NCI-H1092 (cell line): ENCODE data around the gene WLS.
A peak's percentile ranks its signal among the peaks of the same experiment; 100 is the strongest.
"Not testable (repeated sequence)": the region's sequence is repeated elsewhere in the genome, so short reads cannot be mapped to it uniquely, and the experiment has no call there.

ENCODE experiments used
- DNase-seq: peaks from one replicate; lab custom pipeline; 2025; lab: John Stamatoyannopoulos, UW

Gene WLS

DNA sequence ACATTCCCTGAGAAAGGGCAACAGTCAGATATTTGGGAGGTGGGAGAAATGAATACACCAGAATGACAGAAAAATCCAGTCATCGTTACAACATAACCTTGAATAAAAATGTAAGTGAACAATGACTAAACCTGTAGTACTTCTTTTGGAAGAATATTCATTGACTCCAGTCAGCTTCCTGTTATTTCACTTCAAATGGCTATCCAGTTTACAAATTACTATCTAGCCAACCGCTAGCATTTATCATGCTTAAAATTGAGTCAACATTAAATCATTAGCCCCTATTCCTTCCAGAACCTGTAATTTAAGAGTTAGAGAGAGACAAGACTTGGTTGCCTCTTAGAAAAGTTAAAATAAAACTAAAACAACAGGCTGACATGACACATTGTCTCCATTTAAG is 33.6 kb downstream of the WLS start:
- DNase-seq = no peak

DNA sequence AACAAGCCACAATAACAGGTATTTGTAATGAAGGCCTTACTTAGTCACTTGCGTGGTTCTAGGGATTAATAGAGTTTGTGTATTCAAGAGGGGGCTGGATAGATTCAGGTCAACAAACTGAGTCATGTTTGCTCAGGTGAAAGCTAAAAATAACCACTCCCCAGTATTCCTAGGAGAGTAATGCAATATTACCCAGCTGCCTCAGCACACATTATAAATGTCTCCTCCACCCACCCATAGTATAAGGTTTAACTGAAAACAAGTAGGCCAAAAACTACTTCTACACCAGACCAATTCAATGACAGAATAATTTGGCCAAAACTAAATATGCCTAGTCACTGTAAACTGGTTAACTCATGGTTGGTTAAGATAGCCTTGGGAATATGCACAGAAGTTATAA is 34.4 kb downstream of the WLS start:
- DNase-seq = peak; percentile 57

DNA sequence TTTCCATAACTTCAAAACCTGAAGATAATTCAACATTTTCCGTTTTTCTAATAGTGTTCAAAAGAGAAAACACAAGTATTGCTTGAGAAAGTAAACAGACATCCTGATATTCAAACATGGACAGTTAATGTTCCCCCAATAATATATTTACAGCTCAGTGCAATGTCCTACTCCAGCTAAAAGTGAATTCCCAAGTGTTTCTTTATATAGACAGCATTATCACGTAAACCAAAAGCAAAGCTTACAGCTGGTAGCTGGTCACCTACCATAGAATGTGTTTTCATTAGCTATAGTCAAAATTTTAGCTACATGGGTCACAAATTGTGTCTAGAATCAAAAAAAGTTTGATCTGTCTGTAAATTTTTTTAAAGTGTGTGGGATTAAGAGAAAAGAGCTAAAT is 34.9 kb downstream of the WLS start:
- DNase-seq = no peak

DNA sequence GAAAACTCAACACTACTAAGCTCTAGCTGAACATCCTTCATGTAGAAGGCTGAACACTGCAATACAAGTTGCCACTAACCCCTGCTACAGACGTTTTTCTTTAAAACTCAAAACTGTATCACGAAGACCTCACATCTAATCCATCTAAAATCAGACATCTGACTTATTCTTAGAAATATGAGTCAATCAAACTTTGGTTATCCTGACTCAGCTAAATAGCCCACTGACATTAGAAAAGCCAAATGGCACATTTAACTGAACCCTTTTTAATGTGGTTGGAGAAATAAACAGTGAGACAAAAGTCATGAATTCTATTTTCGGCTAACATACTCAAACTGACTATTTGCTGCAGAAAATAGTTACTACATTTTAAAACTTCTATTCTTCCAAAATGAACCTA is 35.6 kb downstream of the WLS start:
- no peak for DNase-seq

DNA sequence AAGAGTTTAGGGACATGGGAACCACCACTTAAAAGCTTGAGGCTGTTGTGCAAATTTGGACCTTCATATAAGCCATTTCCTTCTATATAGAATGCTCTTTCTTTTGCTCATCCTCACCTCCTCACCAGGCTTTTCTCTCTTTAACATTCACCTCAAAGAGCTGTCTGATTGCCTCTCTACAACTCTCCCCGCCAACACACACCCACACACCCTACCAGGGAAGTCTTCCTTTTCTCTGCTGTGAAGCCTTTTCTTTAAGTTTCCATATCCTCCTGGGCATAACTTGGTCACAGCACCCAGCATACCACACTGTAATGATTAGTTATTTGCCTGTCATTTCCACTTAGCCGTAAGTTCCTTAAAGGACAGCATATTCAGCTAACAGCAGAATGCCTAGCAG is 40.6 kb downstream of the WLS start:
- DNase-seq = no peak

DNA sequence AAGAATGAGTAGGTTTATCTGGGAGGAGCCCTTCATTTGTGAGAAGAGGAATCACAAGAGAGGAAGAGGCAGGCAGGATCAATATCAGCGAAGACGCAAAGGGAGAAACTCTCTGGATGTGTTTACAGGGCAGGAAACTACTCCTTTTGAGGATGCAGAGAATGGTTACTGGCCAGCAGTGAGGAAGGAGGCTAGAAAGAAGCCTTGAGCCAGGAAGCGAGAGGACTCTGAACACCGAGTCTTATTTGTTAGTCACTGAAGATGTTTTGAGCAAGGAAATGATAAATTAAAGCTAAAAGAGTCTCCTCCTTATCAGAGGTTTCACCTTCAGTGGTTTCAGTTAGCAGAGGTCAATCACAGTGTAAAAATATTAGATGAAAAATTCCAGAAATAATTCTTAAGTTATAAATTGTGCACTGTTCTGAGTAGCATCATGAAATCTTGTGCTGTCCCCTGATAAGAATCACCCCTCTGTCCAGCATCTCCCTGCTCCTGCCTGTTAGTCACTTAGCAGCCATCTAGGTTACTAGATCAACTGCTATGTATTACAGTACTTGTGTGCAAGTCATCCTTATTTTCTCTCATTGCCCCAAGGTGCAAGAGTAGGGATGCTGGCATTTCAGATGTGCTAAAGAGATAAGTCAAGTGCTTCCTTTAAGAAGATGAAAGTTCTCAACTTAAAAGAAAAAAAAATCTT is 43.5 kb downstream of the WLS start:
- no peak for DNase-seq

DNA sequence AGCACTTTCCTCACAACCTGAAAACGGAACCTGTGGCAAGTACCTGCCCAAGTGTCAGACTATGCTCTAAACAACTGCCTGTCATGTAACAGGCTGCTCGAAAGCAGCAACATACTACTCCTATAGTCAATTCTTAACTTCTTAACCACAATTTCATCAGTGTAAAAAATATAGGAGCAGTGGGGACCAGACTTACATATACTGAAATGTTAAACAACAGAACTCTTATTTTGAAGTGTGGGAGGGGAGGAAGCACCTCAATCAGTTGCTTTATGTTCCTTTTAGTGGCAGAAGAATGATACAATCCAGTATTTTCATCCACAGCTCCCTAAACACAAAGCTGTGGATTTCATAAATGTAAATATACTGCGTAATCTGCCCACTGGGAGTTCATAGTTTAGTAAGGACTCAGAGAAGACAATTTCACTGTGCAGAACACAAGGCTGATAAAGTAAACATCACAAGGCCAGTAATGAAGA is 44.2 kb downstream of the WLS start:
- DNase-seq = no peak

DNA sequence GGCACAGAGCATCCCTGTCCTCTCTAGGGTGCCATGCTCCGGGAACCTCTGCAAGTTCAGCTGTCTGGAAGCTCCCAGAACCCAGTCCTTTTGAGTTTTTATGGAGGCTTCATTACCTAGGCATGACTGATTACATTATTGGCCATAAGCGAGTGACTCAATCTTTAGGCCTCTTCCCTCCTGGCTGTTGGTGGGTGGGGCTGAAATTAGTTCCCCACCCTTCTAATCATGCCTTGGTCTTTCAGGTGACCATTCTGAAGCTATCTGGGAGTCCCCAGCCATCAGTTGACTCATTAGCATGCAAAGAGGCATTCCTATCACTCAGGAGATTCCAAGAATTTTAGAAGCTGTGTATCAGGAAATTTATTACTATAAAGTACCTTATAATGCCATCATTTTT is 46.6 kb downstream of the WLS start:
- DNase-seq = no peak

DNA sequence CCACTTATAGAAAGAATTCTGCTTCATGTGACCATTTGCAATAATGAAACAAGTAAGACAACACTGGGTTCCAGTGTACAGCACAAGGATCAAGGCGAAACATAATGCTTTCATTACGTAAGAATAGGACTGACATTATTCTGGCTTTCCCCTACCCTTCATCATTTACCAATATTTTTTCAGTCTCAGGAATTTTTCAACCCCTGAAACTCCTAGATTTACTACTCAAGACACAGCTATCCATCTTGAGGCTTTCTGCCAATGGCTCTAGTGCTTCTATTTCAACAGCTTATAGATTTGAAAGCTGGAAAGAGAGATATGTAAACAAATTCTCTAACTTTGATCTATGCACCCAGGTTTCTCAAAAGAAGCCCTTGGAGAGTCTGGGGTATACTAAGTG is 48.4 kb downstream of the WLS start:
- DNase-seq = no peak

DNA sequence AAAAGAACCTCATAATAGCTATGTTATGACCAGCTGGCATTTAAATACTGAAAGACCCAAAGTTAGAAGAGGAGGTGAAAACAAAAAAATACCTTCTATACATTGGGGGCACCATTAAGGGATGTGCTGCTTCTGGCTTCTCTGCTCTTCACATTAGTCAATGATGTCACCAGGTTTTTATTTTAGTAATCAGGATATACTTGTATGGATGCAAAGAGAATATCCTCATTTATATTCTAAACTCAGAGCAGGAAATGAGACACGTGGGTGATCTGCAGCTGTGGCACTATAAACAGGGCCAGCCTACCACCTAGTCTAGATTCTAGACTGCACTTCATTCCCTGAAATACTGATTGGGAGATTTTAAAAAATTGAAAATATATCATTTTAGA is 51.2 kb downstream of the WLS start:
- DNase-seq = no peak

DNA sequence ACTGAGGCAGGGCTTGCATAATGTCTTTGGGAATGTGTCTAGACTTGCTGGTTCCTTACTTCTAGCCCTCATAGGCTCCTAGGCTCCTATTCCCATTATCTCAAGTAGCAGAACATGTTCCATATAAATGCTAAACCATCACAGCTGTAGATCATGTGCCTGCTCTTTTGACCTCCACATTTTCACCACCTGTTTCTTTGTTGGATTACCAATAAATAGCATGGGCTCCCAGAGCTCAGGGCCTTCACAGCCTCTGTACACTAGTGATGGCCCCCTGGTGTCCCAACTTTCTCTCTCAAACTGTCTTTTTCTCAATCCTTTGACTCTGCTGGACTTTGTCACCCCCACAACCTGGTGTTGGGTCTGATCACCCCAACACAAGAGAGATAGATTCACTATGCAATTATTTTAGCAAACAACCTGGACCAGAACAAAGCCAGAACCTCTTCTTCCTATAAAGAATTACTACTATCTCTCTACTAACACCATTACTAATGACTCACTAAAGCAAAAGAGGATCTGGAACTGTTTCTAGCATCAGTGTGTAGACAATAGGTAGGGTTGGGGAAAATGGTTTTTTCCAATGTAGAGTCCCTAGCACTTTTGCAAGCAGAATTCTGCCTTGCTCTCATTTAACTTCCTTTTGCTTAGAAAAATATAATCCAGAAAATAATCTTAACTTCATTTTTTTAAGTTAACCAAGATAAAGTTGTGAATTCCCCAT is 51.7 kb downstream of the WLS start:
- DNase-seq = no peak

DNA sequence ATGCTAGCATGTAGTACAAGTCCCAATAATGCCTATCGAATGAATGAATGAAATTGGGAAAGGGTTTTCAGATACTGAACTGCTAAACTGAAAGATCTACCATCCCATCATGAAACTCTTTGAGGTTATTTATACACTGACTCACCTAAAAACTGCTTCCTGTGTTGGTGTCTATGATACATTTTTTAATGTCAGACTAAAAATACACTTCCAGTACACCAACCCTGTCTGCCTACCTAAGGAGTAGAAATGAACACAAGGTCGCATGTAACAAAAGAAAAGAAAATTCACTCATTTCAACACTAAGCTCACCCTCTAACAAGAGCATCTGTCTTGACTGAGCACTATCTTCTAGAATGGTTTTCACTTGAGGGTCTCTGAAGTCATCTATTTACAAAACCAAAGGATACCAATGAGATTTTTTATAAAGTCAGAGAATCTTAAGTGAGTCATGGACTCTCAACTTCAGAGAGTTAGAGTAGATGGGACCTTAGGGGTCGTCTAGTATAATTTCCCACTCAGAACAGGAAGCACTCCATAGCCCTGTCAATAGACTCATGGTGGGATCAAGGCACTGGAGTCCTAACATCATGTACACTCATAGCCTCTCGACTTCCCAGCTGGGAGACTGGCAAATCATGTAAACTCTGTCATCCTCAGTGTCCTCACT is 53.4 kb downstream of the WLS start:
- DNase-seq = no peak

DNA sequence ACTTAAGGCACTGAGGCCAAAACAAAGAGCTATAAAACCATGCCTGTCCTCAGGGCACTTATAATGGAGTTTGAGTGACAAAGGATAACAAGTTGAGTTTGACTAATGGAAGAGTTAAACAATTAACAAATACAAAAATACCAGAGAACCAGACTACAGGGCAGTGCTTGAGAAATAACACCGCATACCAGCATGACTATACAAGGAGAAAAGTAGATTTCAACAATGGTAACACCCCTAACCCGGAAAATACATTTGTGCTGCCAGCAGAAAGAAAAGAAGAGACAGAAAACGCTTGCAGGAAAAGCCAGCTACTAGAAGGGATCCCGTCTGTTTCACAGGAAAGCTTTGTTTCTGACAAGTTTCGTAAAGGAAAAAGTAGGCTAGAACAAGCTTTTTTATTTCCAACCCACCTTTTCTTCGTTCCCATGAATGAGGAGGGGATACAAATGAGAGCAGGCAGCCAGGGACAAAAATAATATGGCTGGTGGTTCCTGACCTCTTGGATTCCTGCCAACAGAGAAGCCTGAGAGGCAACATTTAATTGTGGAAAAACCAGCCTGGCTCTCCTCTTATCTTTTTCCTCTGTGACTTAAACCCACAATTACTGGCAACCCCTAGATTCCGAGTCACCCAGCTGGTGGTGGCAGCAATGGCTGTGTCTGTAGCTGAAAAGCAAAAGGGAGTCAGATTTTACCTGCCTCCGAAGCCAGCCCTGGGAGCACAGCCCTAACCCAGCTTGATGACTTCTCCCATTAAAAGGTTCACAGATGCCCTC is 56.5 kb downstream of the WLS start:
- DNase-seq = peak; percentile 45

DNA sequence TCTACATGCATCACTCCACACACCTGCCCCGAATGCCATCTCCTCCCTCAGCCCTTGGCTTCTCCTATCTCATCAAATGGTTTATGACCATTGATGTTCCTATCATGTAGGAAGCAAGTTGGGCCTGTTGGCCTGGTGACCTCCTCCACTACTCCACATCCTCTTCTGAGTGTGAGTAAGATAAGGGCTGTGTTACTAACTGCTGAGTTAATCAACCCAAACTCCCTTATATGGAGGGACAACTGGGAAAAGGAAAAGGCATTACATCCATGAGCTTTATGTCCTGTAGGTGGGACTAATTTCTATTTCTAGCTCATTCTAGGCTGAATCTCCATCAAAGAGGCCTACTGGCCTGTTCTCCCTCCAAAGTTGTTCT is 57.6 kb downstream of the WLS start:
- DNase-seq = no peak

DNA sequence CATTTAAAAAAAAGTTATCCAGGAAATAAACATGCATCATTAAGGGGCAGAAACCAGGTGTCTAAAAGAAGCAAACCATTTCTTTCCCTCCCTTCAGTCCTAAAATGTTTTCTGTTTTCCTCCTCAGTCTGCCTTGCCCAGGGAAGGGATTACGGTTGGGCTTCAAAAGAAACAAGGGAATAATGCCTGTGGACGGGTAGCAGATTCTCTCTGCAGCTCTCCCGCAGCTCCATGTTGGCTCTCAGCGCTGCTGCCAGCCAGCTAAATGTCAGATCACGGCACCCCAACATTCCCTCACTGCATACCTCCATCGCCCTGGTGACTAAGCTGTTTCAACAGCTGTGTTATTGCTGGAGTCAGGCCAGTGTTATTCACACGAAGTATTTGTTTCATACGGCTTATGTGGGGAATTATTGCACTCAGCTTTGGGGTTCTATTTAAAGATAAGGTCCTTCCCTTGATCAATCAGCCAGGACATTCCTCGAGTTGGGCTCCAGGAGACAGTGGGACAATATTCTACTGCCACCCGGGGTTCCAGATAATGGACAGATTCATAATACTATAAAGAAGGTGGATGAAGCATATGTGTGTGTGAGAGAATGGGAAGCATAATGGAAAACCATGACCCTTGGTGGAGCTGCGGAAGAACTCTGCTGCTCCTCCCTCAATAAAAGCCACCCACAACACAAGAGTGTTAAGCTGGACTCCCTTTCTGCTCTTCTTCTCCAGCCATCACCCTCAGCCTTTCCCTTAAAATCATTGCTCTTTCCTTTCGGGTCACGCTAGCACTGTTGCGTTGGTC is 58.2 kb downstream of the WLS start:
- DNase-seq = peak; percentile 5

DNA sequence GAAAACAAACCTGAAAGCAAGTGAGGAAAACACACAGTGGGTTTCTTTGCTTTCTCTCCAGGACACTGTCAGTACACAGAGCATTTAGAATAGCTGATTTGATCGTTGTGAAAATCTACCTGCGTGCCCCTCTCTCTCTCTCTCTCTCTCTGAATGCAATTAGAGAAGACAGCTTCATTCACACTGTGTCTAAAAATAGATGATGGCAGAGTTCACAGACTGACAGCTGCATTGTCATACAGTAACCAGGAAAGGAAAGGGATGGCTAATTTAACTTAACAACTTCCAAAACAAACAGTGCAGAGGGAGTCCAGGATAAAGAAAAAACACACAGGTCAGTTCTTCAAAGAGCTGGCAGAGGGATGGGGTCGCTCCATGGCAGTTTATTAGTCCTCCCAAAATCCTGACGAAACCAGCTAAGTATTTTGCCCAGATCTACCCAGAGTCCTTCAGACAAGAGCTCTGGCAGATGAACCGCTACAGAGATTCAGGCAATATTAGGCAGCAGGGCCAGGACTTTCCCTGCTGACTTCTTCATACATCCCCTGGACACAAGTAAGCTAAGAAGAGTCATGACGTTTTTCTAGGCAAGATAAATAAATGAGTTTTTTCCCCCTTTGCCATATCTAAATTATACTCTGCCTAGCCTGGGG is 58.9 kb downstream of the WLS start:
- DNase-seq = no peak

DNA sequence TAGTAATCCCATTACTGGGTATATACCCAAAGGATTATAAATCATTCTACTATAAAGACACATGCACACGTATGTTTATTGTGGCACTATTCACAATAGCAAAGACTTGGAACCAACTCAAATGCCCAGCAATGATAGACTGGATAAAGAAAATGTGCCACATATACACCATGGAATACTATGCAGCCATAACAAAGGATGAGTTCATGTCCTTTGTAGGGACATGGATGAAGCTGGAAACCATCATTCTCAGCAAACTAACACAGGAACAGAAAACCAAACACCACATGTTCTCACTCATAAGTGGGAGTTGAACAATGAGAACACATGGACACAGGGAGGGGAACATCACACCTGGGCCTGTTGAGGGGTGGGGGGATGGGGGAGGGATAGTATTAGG is 60.5 kb downstream of the WLS start:
- DNase-seq = not testable (repeated sequence)

DNA sequence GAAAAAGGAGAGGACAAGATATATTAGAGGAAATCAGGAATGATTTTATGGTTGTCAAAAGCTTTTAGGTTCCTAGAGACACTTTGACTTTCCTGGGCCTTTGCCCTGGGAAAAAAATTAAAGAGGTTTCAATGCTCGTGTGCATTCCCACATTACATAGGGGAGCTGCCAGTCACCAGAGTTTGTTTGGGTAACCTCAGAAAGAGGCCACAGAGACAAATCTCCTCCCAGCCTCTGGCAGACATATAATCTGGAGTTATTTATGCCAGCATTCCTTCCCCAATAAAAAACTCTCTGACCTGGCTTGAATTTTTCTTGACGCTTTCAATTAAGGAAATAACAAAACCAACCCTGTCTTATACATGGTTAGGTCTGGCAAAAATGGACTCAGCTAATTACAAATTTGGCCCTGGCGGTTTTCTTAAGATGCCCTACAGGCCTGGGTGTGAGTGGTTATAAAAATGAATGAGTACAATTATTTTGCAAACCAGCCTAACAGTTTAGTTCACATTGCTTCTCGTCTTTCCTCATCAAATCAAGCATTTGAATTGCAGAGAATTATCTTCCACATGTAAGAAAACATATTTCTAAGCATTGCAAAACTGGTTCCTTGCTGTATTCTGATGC is 63.7 kb downstream of the WLS start:
- DNase-seq = no peak

DNA sequence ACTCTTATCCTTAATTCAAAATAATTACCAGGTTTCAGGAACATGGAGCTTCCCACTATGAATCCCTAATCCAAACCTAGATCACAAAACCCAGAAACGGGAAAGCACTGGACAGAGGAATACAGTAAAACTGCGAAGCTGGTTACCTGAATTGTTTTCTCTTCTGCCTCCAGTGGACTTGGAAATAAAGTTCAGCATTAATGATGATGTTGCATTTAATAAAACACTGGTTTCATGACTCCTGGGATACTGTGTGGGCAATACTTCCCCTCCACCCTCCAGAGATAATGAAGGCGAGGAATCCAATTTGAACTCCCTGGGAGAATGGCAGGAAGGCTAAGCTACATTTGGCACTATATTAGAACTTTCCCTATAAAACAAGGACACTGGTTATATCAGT is 65.1 kb downstream of the WLS start:
- no peak for DNase-seq

DNA sequence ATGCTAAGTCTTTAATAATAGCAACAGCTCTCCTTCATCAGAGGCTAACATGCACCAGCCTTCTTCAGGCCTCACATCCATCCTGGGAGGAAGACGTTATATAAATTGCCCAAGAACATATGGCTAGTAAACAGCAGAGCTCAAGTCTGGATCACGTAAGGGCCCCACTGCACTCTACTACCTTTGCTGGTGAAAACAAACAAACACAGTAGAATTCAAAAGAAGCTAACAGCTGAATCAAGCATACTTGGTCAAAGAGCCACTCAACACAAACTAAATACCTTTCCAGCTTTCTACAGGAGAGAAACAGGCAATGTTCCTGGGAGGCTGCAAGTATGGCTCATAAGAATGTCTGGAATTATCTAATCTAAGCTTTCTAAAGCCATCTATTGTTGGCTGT is 66.0 kb downstream of the WLS start:
- DNase-seq = no peak

DNA sequence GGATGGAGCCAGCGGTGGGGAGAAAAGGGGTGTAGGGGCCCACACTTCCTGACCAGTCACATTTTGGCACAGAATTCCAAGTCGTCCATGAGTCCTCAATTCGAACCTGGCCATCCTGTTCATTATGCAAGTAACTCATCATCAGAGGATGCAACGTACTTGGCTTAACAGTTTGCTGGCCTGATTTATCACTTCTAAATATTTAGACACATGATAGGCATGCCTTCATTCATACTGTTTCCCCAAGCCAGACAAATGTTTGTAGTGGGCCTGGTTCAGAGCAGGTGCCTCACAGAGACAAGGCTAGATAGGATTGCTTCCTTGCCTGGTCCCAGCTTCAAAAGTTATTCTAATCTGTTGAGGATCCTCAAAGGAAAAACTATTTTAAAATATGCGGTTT is 66.7 kb downstream of the WLS start:
- no peak for DNase-seq
